ENCODE measurements around the gene C4orf50. TPM values are rescaled to one million over a fixed set of nuclear protein-coding genes. Genes with fewer than 3 reads are reported as not detected.

Gene C4orf50
- total and polyA plus RNA-seq, 2 of the 8 experiments (the other 6 are each of a cell fraction or from before 2014, with no cell fraction given): 0.08 to 0.22 TPM

GRCh38 chr4:6041800-6042199 lies 23.6 kb upstream of the C4orf50 start:
- Histone ChIP-seq H2BK120ac (replicated peaks; ENCODE audit: low read depth, low read length) (no peak overlapping the region), H3K27ac (ENCODE audit: low read depth, low read length) (no peak overlapping the region), H3K4me3 (ENCODE audit: extremely low read depth in 1 of 4, insufficient read depth in 2 of 4, low read depth in 3 of 4, low read length in 4 of 4) (no peak overlapping the region), H4K91ac (replicated peaks; ENCODE audit: insufficient read length, low read length) (no peak overlapping the region), H2AFZ (ENCODE audit: low read length) (no peak overlapping the region), H3K9ac (replicated peaks in 1 of 4; ENCODE audit: extremely low read depth in 1 of 4, low read depth in 3 of 4, low read length in 3 of 4) (no peak overlapping the region), H4K20me1 (replicated peaks in 1 of 2; ENCODE audit: control insufficient read depth in 1 of 2, insufficient read depth in 2 of 2, low read length in 2 of 2) (peaks cover 0 to 4% of the 10 kb centered on the region in 2 experiments), H2BK12ac (ENCODE audit: low read depth, low read length) (no peak overlapping the region), H3K9me3 (ENCODE audit: insufficient read depth in 2 of 2, low read depth in 1 of 2, low read length in 1 of 2) (no peaks in the 10 kb centered on the region), H3K4ac (replicated peaks; ENCODE audit: insufficient read length, low read depth, low read length) (no peak overlapping the region), H3K36me3 (ENCODE audit: control insufficient read depth in 2 of 4, insufficient read depth in 4 of 4, low read length in 3 of 4) (no peaks in the 10 kb centered on the region), H3K4me2 (ENCODE audit: insufficient read depth in 1 of 2, low read depth in 2 of 2, low read length in 2 of 2) (no peak overlapping the region), H3K56ac (replicated peaks; ENCODE audit: insufficient read length, low read depth, low read length) (no peak overlapping the region), H3K23ac (ENCODE audit: insufficient read length) (no peak overlapping the region), H3K27me3 (replicated peaks in 1 of 4; ENCODE audit: control insufficient read depth in 3 of 4, extremely low read depth in 1 of 4, insufficient read depth in 3 of 4, low read length in 3 of 4) (no peaks in the 10 kb centered on the region; a peak in 1 of 7 replicates), H2BK15ac (ENCODE audit: low read length) (no peak overlapping the region; the same call in 1 of the 2 replicates), H2AK5ac (ENCODE audit: low read depth, low read length) (no peak overlapping the region), H4K8ac (ENCODE audit: extremely low read depth, insufficient read depth, low read length) (no peak overlapping the region), H2BK20ac (ENCODE audit: low read length) (no peak overlapping the region), H3K79me2 (ENCODE audit: control insufficient read depth in 1 of 2, insufficient read depth in 2 of 2, low read length in 2 of 2) (no peaks in the 10 kb centered on the region), H3K79me1 (ENCODE audit: low read depth, low read length) (no peaks in the 10 kb centered on the region), H3K23me2 (ENCODE audit: low read depth, low read length) (peaks cover 2% of the 10 kb centered on the region; the same call in 1 of the 2 replicates), H4K5ac (ENCODE audit: insufficient read length, low read depth, low read length) (no peak overlapping the region), H3K4me1 (replicated peaks in 1 of 4; ENCODE audit: control insufficient read depth in 3 of 4, insufficient read depth in 4 of 4, low read length in 3 of 4) (no peaks in the 10 kb centered on the region; a peak in 1 of 7 replicates), H2BK5ac (ENCODE audit: low read depth, low read length) (no peak overlapping the region), H3K18ac (ENCODE audit: extremely low read depth, low read length) (no peak overlapping the region), H3K14ac (ENCODE audit: insufficient read length) (no peak overlapping the region)
- CTCF ChIA-PET (ENCODE audit: partially characterized antibody): interaction anchor here (0.6 to 1.7 kb wide), 5 partner anchors 9 to 46 kb away, joined by 3 to 7 read pairs (median 4); no protein-coding TSS in a partner anchor
- WGBS, 2 experiments (ENCODE audit: extremely low coverage in 1 of 2, insufficient coverage in 1 of 2, insufficient read length in 1 of 2, insufficient replicate concordance in 2 of 2, low coverage in 1 of 2, low lambda C conversion rate in 2 of 2, missing lambda C conversion rate in 1 of 2): 89% methylated on average over 5 of the region's 5 CpGs; no CpG with 5 or more reads in 1 of the 2 experiments
- FAIRE-seq (no peak), DNase-seq (ENCODE audit: low read depth in 1 of 2, low spot score in 2 of 2) (no peak)
- POLR2A ChIA-PET (ENCODE audit: partially characterized antibody): interaction anchor here (1.1 kb wide), 1 partner anchor 31 kb away, joined by 3 read pairs; no protein-coding TSS in a partner anchor
- TF ChIP-seq CHD1 (IDR thresholded peaks at IDR 0.05; ENCODE audit: low read depth, low read length) (no peak), SUZ12 (IDR thresholded peaks at IDR 0.05; ENCODE audit: low read length) (no peak), POU5F1 (IDR thresholded peaks at IDR 0.05; ENCODE audit: low read depth, low read length) (no peak), JUND (IDR thresholded peaks at IDR 0.05; ENCODE audit: low read length) (no peak), TCF12 (IDR thresholded peaks at IDR 0.05; ENCODE audit: low read depth, low read length) (no peak), HDAC6 (IDR thresholded peaks at IDR 0.05; ENCODE audit: low read depth, low read length) (no peak), TAF7 (optimal IDR thresholded peaks at IDR 0.05; ENCODE audit: borderline replicate concordance, low read depth, low read length) (no peak), BACH1 (IDR thresholded peaks at IDR 0.05; ENCODE audit: low read length) (no peak), TAF1 (IDR thresholded peaks at IDR 0.05; ENCODE audit: low read depth, low read length) (no peak), SRF (IDR thresholded peaks at IDR 0.05; ENCODE audit: low read depth, low read length) (no peak), PHF8 (conservative IDR thresholded peaks at IDR 0.05; ENCODE audit: low read depth, low read length) (no peak), SIX5 (IDR thresholded peaks at IDR 0.05; ENCODE audit: low read depth, low read length) (no peak), SIRT6 (IDR thresholded peaks at IDR 0.05; ENCODE audit: low read length) (no peak), E2F6 (IDR thresholded peaks at IDR 0.05) (no peak), SAP30 (IDR thresholded peaks at IDR 0.05; ENCODE audit: insufficient read depth, insufficient replicate concordance, low read length) (no peak)

All from H1 (cell line).